ENCODE results near the gene SLC22A16. TPM values are rescaled to one million over a fixed set of nuclear protein-coding genes. Genes with fewer than 3 reads are reported as not detected.

SLC22A16 gene
- polyA plus RNA-seq, 1 donor (not counting 4 experiments of a cell fraction or from before 2014, with no cell fraction given) = not detected

DNA sequence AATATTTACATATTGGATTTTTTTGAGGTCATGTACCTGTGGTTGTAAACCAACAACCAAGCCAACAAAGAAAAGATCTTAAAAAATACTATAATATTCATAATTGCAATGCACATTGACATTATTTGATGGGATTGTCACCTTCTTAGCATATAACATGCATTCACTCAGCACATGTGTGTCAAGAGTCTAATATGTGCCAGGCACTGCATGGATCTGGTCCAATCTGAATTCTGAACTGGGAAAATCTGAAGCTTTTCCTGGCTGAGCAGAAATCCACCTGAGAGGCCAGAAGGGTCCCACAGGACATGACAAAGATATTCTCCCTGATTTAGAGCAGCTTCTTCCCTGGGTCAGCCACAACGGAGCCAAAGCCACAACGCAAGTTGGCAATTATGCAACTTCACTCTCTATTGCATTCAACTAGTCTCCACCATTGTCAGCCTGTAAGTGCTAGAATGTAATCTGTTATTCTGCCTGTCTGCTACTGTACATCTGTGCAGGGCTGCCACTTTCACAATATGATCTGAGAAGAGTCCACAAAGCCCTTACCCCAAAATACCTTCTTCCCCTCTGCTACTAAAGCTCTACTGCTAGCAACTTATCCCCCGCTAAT, 44.0 kb downstream of the SLC22A16 start:
- Histone ChIP-seq H3K27me3 (ENCODE audit: control insufficient read depth, extremely low read depth, insufficient read depth, low read length) (peaks cover 17% of the 10 kb centered on the region), H3K9ac (ENCODE audit: control insufficient read depth, extremely low read depth, insufficient read depth, low read length) (no peak overlapping the region), H3K4me3 (ENCODE audit: control insufficient read depth in 2 of 3, extremely low read depth in 1 of 3, insufficient read depth in 2 of 3, low read depth in 1 of 3, low read length in 3 of 3) (no peak overlapping the region), H2AFZ (ENCODE audit: control insufficient read depth, low read length) (no peak overlapping the region), H3K27ac (ENCODE audit: control insufficient read depth, insufficient read depth, low read length) (no peak overlapping the region), H3K9me1 (ENCODE audit: control insufficient read depth, extremely low read depth, insufficient read depth, low read length) (no peaks in the 10 kb centered on the region), H4K20me1 (ENCODE audit: control insufficient read depth, extremely low read depth, insufficient read depth, low read length) (no peaks in the 10 kb centered on the region), H3K4me1 (ENCODE audit: control insufficient read depth, extremely low read depth, insufficient read depth, low read length) (no peaks in the 10 kb centered on the region), H3K4me2 (ENCODE audit: control insufficient read depth, extremely low read depth, insufficient read depth, low read depth, low read length) (no peak overlapping the region), H3K79me2 (ENCODE audit: control insufficient read depth, insufficient read depth, low read length) (no peaks in the 10 kb centered on the region), H3K9me3 (ENCODE audit: control insufficient read depth, low read depth, low read length) (no peaks in the 10 kb centered on the region), H3K36me3 (ENCODE audit: control insufficient read depth in 2 of 2, extremely low read depth in 1 of 2, insufficient read depth in 2 of 2, low read length in 2 of 2) (no peaks in the 10 kb centered on the region)
- DNase-seq (ENCODE audit: low read depth, low spot score) = no peak
- dilution Hi-C loops (cut with MboI; ENCODE audit: extremely low pct_ligation_motif_present, low sequenced_read_pairs) = no loop called here
- TF ChIP-seq, protein P1, sequence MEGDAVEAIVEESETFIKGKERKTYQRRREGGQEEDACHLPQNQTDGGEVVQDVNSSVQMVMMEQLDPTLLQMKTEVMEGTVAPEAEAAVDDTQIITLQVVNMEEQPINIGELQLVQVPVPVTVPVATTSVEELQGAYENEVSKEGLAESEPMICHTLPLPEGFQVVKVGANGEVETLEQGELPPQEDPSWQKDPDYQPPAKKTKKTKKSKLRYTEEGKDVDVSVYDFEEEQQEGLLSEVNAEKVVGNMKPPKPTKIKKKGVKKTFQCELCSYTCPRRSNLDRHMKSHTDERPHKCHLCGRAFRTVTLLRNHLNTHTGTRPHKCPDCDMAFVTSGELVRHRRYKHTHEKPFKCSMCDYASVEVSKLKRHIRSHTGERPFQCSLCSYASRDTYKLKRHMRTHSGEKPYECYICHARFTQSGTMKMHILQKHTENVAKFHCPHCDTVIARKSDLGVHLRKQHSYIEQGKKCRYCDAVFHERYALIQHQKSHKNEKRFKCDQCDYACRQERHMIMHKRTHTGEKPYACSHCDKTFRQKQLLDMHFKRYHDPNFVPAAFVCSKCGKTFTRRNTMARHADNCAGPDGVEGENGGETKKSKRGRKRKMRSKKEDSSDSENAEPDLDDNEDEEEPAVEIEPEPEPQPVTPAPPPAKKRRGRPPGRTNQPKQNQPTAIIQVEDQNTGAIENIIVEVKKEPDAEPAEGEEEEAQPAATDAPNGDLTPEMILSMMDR (optimal IDR thresholded peaks at IDR 0.05 in 1 of 3, IDR thresholded peaks at IDR 0.05 in 1 of 3, conservative IDR thresholded peaks at IDR 0.05 in 1 of 3; ENCODE audit: extremely low read depth in 1 of 3, insufficient read depth in 2 of 3, low read length in 3 of 3) = no peak
- TF ChIP-seq EZH2 (IDR thresholded peaks at IDR 0.05; ENCODE audit: low read length) = no peak
- no peak for FAIRE-seq

GRCh38 chr6:110430741-110431140, 45.7 kb downstream of the SLC22A16 start:
- no peaks in the 10 kb centered on the region for H3K9me1 ChIP-seq (ENCODE audit: control insufficient read depth, extremely low read depth, insufficient read depth, low read length)
- H3K9ac ChIP-seq (ENCODE audit: control insufficient read depth, extremely low read depth, insufficient read depth, low read length) = no peak overlapping the region
- H3K79me2 ChIP-seq (ENCODE audit: control insufficient read depth, insufficient read depth, low read length) = no peaks in the 10 kb centered on the region
- no peaks in the 10 kb centered on the region for H4K20me1 ChIP-seq (ENCODE audit: control insufficient read depth, extremely low read depth, insufficient read depth, low read length)
- no peaks in the 10 kb centered on the region for H3K9me3 ChIP-seq (ENCODE audit: control insufficient read depth, low read depth, low read length)
- H3K4me2 ChIP-seq (ENCODE audit: control insufficient read depth, extremely low read depth, insufficient read depth, low read depth, low read length) = no peak overlapping the region
- DNase-seq (ENCODE audit: low read depth, low spot score) (no peak), FAIRE-seq (no peak)
- TF ChIP-seq EZH2 (IDR thresholded peaks at IDR 0.05; ENCODE audit: low read length) = no peak
- TF ChIP-seq, protein P1 (optimal IDR thresholded peaks at IDR 0.05 in 1 of 3, IDR thresholded peaks at IDR 0.05 in 1 of 3, conservative IDR thresholded peaks at IDR 0.05 in 1 of 3; ENCODE audit: extremely low read depth in 1 of 3, insufficient read depth in 2 of 3, low read length in 3 of 3) = no peak
- H3K36me3 ChIP-seq (ENCODE audit: control insufficient read depth in 2 of 2, extremely low read depth in 1 of 2, insufficient read depth in 2 of 2, low read length in 2 of 2) = no peaks in the 10 kb centered on the region
- peaks cover 20% of the 10 kb centered on the region for H3K27me3 ChIP-seq (ENCODE audit: control insufficient read depth, extremely low read depth, insufficient read depth, low read length)
- dilution Hi-C loops (cut with MboI; ENCODE audit: extremely low pct_ligation_motif_present, low sequenced_read_pairs) = no loop called here
- H3K4me3 ChIP-seq (ENCODE audit: control insufficient read depth in 2 of 3, extremely low read depth in 1 of 3, insufficient read depth in 2 of 3, low read depth in 1 of 3, low read length in 3 of 3) = no peak overlapping the region
- H3K27ac ChIP-seq (ENCODE audit: control insufficient read depth, insufficient read depth, low read length) = no peak overlapping the region
- no peaks in the 10 kb centered on the region for H3K4me1 ChIP-seq (ENCODE audit: control insufficient read depth, extremely low read depth, insufficient read depth, low read length)
- no peak overlapping the region for H2AFZ ChIP-seq (ENCODE audit: control insufficient read depth, low read length)
